ENCODE results near the gene PRSS12.

GRCh38 chr4:118389721-118390120, 36.9 kb upstream of the PRSS12 start:
- TF ChIP-seq CTCF (IDR thresholded peaks at IDR 0.05), result no peak
- TF ChIP-seq EZH2 (IDR thresholded peaks at IDR 0.05; ENCODE audit: borderline replicate concordance, insufficient read depth, low read depth, low read length, poor library complexity, severe bottlenecking), result no peak
